GM18511 (cell line): ENCODE measurements around the gene GJB2.
A peak's percentile ranks its signal among the peaks of the same experiment; 100 is the strongest.

ENCODE experiments used
- ATAC-seq: cut with Tn5 transposase; IDR thresholded peaks from one replicate; pipeline ENCODE4 v1.9.1; 2021; ENCODE audit warnings: mild to moderate bottlenecking, moderate library complexity; ENCODE audit not compliant: unreplicated experiment

The GJB2 gene

DNA sequence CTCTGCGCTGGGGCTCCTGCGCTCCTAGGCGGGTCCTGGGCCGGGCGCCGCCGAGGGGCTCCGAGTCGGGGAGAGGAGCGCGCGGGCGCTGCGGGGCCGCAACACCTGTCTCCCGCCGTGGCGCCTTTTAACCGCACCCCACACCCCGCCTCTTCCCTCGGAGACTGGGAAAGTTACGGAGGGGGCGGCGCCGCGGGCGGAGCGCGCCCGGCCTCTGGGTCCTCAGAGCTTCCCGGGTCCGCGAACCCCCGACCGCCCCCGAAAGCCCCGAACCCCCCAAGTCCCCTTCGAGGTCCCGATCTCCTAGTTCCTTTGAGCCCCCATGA is at the start of gene GJB2:
Gene GJB2 (minus strand): TSS at position 103 of the 326 bp plus-strand sequence. CDS start 3,357 bp downstream, outside the sequence.
- ATAC-seq = peak; percentile 23

DNA sequence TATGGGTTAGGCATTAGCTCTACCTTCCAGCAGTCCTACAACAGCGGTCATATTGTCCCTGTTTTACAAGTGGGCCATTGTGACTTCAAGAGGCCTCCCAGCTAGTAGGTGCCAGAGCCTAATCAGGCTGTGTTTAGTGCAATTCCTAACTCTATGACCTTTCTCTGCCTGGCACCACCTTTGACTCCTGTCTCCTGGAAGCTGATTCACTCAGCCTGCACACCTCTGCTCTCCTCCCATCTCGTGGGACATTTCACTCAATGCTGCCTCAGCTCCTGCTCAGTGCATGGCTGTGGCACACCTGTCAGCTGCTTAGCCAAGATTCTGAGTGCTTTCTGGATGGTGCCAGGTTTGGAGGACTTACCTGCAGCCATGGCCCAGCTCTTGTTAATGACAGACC is 48.9 kb upstream of the GJB2 start:
- no peak for ATAC-seq

DNA sequence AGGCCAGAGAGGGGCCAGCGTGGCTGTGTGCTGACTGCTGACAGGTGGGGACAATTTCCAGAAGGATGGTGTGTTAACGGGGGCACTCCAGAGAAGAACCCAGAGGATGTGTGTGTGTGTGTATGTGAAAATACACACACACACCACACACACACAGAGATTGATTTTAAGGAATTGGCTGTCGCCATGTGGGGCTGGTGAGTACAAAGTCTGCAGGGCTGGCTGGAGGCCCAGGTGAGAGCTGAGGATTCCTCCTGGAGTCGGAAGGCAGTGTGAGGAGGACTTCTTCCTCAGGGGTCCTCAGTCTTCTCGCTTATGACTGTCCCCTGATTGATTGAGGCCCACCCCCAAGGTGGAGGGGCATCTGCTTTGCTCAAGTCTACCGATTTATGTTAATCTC is 47.0 kb upstream of the GJB2 start:
- ATAC-seq = no peak

DNA sequence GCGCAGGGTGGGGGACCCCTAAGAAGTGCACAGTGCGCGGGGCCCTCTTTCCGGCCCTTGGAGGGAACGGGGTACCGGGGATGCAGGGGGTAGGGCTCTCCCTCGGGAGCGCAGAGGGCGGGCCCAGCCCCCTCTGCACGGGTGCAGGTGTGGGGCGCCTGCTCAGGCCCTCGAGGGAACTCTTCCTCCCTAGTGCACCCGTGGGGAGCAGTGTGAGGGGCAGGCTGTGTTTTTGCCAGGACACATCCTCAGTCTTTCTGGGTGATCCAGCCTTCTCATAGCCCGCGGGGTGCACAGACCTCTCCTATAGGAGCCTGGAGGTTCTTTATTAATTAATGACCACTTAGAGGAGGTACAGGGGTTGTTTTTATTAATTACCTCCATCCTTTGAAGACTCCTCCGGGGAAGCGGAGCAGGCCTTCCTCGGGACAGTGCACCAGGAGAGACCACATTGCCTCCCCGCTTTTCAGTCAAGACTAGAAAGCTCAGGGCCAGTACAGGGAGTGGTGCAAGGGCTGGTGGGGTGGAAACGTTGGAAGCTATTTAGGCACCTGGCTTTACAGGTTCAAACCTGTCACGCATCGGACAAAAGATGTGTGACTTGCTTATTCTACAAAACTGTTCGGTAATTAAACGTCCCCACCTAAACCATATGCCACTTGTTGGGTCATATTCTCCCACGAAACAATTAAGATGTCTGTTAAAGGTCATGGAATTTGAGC is 40.0 kb upstream of the GJB2 start:
- ATAC-seq = no peak

DNA sequence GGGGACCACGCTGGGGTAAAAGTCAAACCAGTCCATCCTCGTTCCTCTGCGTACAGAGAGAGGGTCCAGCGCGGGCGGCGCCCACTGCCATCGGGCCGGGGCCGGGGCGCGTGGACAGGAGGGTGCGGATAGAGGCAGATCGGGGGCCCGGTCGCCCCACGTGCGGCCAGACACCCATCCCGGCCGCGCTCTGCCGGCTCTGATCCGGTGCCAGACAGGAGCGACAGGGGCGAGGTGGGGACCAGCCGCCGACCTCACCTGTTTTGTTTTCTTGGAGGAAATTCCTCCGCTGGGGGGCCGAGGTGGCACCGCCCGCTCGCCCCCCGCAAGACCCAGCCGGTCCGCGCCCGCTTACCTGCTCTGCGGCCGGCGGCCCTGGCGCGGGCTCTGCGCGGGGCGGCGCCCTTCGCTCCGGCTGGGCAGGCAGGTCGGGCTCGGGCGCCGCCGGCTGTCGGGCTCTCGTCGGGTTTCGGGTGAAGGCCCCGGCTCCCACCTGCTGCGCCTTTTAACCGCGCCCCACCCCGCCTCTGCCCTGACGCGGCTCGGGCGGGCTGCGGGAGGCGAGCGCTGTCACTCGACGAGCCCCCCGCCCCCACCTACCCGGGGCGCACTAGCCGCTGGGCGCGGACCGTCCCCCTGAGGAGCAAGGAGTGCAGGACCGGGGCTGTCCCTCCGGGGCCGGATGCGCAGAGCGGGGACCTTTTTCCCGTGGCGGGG is 39.3 kb upstream of the GJB2 start, which contains the start of gene GJB6:
Gene GJB6 (minus strand): TSS at position 481 of the 717 bp plus-strand sequence. CDS start 8,839 bp downstream, outside the sequence.
- peak; percentile 55 for ATAC-seq

DNA sequence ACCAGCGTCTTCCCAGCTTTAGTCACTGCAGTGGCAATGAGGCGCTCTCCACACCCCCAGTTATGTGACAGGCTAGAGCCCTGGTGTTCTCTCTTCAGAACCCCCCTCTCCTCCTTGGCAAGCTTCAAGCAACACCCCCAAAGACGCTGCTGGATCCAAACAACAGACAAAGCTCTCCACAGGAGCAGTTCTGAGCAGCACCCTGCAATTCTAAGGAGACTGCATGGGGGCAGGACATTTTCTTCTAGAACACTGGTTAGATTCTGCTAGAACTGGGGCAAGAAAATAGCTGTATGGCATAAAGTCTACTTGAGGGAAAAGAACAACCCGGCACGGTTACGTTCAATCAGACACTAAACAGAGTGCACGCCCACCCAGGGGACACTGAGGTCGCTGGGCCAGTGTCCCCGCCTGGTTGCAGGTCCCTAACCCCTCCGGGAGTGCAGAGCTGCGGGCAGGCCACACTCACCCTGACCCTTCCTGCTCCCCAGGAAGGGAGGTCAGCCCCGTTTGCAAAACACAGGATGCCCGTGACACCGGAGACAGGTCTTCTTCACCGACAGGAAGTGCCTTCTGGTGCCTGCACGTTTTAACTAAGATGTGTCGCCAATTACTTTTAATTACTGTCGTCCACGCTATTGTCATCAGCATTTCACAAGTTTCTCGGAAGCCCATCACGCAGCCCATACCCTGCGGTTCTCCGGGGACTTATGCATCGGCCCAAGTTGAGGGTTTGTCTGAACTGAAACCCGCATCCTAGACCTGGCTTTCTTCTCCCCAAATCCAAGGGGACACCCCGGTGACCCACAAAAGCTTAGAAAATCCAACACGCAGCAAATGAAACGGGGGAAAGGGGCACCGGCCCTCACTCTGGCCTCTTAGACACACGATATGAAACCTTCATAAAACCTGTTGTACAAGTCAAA is 38.4 kb upstream of the GJB2 start:
- ATAC-seq = no peak

DNA sequence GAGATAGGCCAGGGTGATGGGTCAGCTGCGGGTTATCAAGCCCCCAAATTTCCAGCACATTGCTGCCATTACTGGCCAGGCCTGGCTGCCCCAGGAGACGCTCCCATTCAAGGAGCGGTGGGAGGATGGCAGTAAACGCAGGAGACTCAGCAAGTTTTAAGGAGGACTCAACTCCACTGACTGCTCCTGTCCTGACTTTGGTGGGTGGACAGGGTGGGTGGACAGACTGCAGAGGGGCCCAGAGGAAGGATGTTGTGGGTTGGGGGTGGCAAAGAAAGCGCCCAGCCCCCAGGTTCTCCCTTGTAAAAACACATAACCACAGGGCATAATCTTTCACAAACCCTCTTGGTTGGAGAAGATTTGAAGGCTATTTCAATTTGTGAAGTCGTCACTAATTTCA is 35.0 kb upstream of the GJB2 start:
- no peak for ATAC-seq

DNA sequence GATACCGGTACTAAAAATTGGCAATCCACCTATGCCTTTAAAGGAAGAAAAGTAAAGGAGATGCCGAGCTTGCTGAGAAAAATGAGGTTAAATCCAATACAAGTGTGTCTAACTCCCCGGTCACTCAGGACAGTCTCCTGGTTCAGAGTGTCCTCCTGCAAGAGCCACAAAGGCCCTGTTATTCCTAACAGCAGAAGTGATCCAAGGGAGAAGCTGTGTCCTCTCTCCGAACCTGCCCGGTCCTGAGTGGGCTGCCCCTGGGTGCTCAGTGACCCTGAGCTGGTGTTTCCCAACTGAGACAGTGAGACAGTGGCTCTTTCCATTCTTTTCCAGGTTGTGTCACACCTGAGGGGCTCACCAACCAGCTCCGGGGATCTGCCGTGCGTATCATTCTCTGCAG is 34.5 kb upstream of the GJB2 start:
- ATAC-seq = no peak

DNA sequence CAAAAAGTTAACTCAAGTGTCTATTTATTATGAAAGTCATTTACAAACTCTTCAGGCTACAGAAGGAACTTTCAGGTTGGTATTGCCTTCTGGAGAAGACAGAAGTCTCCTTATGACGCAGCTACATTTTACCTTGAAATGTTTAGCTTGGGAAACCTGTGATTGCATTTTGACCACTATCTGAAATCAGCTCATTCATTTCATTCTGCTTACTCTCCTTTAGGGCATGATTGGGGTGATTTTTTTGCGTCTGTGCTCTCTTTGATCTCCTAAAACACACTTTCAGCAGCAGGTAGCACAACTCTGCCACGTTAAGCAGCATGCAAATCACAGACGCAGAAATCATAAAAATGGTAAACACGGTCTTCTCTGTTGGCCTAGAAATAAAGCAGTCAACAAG is 29.8 kb upstream of the GJB2 start:
- no peak for ATAC-seq

DNA sequence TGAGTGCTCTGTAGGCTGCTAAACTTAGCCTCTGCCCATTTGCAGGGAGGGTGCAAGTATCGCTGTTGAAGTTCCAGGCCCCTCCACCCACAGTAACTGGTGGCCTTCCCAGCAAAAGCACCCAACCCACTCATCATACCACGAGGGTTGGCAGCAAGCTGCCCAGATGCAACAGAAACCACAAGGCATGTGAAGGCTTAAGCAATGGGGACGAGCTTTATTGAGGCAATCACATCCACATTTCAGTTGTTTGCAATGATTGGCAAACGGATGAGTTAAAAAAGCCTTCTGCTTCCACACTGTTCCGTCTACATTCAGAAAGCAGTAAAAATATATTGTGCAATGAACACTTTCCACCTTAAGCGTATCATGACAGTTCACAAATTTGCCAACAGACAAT is 29.0 kb upstream of the GJB2 start:
- no peak for ATAC-seq

DNA sequence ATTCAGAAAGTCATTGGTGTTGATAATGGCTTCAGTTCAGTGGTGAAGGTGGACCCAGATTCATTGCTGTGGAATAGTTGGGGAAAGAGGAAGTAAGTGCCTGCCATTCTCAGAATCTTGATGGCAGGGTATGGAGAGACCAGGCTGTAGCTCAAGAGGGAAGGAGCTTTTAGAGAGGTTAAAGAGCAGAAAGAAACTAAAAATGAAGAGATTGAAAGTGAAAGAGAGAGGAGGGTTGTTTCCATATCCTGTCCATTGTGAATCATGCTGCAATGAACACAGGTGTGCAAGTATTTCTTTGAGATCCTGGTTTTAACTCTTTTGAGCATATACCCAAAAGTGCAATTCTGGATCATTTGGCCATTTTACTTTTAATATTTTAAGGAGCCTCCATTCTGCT is 26.8 kb upstream of the GJB2 start:
- peak; percentile 93 for ATAC-seq

DNA sequence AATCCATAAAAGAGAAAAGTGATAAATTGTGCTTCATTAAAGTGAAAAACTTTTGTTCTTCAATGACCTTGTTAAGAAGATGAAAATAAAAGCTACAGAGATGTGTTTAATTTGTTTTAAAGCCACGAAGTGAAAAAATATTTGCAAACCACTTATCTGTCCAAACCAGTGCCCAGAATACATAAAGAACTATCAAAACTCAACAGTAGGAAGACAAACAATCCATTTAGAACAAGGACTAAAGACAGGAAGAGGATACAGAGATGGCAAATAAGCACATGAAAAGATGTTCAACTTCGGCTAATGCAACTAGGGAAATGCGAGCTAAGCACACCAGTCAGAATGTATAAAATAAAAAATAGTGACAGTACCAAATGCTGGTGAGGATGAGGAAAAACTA is 24.4 kb upstream of the GJB2 start:
- ATAC-seq = no peak

DNA sequence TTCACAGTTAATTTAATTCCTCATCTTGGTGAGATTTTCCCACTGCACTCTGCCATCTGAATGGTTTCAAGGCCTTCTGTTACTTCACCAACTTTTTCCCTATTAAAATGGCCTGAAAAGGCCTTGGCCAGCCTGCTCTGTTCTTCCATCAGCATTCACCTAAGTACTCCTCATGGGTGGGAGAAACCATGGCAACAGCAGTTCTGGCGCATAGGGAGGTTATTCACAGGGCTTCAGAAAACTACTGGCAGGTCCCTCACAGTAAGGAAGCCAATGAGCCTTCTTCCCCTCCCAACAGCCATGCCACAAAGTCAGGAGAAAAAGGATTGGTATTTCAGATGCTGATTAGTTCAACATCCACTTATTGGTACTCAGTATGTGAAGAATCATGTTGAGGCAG is 17.2 kb upstream of the GJB2 start:
- no peak for ATAC-seq

DNA sequence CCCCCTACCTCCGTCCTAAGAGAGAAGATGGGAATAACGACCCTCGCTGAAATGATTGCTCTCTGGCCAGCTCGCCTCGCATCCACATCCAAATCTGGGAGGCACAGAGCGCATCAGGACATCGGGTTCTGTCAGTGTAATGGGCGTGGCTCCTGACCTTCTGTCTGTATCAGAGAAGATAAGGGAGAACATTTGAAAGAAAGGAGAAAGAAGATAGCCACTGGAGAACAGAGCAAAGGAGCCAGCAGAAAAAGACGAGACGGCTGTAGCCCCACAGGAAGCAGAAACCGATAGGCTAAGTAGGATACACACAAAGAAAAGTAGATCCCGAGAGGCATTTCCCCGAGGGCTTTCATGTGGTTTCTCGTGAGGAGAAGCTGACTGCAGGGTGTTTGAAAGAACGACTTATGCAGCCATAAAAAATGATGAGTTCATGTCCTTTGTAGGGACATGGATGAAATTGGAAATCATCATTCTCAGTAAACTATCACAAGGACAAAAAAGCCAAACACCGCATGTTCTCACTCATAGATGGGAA is 14.0 kb upstream of the GJB2 start:
- no peak for ATAC-seq

DNA sequence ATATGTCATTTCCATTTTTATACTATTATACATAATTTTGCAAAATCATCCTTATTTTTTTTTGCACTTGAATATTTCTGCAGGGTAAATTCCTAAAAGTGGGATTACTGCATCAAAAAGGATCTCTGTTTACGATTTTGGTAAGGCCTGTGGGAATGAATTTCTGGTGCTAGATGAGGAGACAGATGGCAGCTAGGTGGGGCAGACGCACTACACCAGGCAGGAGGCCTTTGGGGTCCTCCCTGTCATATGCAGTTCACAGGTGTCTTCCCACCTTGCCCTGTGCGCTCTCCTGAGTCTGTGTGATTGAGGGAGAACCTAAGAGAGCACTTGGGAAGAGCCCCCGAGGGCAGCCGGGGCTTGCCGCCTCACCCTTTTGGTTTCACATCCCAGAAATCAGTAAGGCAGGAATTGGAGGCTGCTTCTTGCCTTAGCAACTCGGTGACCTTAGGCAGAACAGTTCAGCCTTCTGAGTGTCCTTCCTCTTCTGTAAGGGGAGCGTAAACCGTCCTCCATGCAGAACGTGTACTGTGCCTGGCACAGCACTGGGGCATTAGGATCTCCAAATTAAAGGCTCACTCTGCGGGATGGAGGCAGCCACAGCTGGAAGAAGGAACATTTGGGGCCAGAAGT is 13.4 kb upstream of the GJB2 start:
- no peak for ATAC-seq

DNA sequence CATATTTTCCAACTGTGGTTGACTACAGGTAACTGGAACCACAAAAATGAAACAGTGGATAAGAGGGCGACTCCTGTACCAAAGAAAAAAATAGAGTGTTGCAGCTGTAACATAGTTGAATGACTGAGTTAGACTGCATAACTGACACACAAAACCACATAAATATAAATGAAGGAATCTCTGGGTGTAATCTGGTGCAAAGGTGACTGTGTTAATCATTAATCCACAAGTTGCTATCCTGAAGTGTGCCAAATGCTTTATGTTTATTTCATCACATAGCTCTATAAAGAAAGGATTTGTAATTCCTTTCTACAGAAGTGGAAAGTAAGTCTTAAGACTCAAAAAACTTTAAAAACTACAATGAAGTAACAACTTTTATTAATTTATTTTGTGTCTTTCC is 6.0 kb upstream of the GJB2 start:
- ATAC-seq = no peak

DNA sequence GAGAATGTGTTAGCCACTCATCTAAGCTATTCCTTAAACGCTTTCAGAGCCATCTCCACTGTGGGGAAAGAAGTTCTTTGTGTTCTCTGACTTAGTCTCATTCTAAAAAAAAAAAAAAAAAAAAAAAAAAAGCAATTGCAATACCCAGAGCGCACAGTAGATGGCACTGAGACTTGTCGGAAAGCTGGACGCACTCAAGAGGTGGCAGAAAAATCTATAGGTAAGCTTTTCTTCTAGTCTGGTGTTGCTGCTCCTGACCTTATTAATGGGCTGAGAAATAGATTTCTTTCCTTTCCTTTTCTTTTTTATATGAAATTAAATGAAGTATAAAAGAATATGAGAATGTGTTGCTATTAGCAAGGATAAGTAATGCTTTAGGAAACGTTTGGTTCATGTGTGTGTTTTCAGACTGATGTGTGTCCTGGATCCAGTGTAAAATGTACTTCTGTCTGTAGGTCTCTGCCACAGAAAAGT is 4.7 kb upstream of the GJB2 start:
- ATAC-seq = no peak

DNA sequence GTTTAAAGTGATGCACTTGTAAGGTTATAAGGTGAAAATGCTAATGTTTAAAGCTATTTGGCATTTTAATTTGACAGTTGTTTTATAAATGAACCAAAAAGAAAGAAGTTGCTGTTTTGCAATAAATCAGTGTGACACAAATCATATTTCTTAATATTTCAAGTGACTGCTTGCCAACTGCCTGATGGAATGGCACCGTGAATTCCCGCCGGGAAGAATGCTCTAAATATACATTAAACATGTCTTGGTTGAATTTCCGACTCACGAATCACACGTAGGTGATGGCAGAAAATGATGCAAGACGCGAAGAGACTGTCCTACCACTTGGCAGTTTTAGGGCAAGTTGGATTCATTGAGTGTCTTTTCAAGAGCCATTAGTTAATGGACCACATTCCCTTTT is 3.1 kb upstream of the GJB2 start:
- ATAC-seq = no peak

DNA sequence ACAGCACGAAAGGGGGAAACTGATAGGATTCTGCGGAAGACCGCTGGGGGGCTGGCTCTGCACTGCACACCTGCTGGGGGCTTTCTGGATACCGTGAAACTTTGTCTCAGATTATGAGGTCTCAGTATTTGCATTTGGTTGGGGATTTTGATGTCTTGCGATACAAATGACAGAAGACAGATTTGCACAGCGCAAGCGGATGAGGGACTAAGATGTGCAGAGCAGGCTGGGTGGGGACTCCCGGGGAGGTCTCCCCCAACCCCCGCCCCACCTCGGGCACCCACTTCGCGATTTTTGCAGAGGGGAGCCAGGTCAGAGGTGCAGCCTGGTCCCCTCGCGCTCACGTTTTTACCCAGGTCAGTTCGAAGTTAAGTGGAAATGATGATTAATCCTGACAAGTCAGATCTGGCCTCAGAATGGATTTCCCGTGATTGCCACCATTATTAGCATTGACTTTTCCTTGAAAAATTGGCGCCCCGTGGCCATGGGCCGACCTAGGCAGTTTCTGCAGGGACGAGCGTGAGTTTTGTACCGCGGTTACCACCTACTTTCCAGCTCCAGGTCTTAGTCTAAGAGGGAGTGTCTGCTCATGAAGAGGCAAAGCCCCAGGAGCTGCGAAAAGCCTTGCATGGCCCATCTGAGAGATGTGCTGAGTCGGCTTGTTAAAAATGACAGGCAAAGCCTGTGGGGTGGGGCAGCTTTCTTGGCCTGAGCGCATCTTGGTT is 1.3 kb upstream of the GJB2 start:
- ATAC-seq = no peak
